HG03558 (cell line): Measurements from ENCODE around the gene CCND2.

ENCODE experiments used
- ATAC-seq: cut with Tn5 transposase; IDR thresholded peaks from one replicate; pipeline ENCODE4 v1.9.1; 2021; ENCODE audit warnings: moderate number of reproducible peaks; ENCODE audit not compliant: unreplicated experiment; ENCODE audit errors: extremely low read depth

Gene CCND2

GRCh38 chr12:4320497-4320852, 46.9 kb downstream of the CCND2 start:
- ATAC-seq, result no peak

DNA sequence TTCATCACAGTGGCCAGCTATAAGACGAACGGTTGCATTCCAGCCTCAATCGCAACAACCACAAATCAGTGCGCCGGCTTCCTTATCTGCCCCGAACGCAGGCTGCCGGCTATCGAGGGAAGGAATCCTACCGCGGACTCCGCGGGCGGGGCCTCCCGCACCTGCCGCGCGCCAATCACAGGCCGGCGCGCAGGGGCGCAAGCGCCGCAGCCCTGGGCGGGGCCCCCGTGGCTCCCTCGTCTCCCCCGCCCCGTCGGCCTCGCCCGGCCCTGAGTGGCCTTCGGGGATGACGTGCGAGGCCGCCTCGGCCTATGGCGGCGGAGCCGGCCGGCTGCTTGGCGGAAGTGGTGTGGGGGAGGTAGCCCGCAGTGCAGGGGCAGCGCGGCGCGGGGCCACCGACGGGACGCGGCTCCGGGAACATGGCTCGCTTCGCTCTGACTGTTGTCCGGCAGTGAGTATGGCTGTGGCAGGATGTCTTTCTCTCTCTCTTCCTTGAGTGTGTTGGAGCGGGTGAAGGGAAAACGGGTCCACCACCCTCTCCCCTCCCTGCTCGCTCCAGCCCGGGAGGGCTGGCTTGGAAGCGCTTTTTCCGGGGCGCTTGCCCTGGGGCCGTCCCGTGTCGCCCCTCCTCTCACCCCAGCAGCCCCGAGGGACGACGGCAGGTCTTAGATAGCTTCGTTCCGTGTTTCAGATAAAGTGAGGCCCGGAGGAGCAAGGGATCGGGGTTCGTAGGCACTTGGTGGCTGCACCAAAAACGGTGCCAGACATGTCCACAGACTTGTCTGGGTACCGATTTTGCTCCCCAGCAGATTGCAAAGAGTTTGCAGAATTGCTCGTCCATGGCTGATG, 47.5 kb downstream of the CCND2 start, which contains the start of gene TIGAR:
TIGAR (plus strand) TSS at position 361 of the 849 bp plus-strand sequence; CDS start at position 420, 59 bp downstream.
- peak; percentile 95 for ATAC-seq

- no peak for ATAC-seq
These were observed 49.2 kb downstream of the CCND2 start for GRCh38 chr12:4322726-4323125.
